OCI-LY7 (cell line): ENCODE data around the gene PTRH2. TPM values are rescaled to one million over a fixed set of nuclear protein-coding genes. Genes with fewer than 3 reads are reported as not detected.
"Not testable (repeated sequence)": the region's sequence is repeated elsewhere in the genome, so short reads cannot be mapped to it uniquely, and the experiment has no call there.

Experiments
- BruUV-seq: library from RNA; stranded (reverse); fragments of 400-500 nt; replicated peaks from 2 replicates; lab custom pipeline; 2021; lab: Mats Ljungman, UMichigan
- CTCF ChIA-PET: fragments of 300-600 bp; sonication (Branson Sonifier 250); formaldehyde crosslinking; loops from one replicate; lab custom pipeline; 2022; ENCODE audit warnings: antibody characterized with exemption; ENCODE audit not compliant: unreplicated experiment; lab: Charles Lee
- POLR2A ChIA-PET: fragments of 300-600 bp; sonication (Branson Sonifier 250); formaldehyde crosslinking; loops from one replicate; lab custom pipeline; 2022; ENCODE audit warnings: antibody characterized with exemption; lab: Charles Lee
- DNase-seq: peaks from one replicate; pipeline ENCODE4 v3.0.0-alpha.2; 2015; ENCODE audit warnings: low spot score
- H2AFZ ChIP-seq: fragments of 200-600 bp; sonication (generic), shearing (Covaris generic); 2 replicates; pipeline ENCODE4 v1.6.1; 2014; ENCODE audit warnings: mild to moderate bottlenecking, antibody characterized with exemption, low read length, moderate library complexity
- H3K27ac ChIP-seq: fragments of 200-600 bp; sonication (generic); 2 replicates; pipeline ENCODE4 v1.5.1; 2014; ENCODE audit warnings: mixed run types, low read depth, mild to moderate bottlenecking, moderate library complexity, low read length, inconsistent platforms; ENCODE audit not compliant: poor library complexity, severe bottlenecking
- H3K36me3 ChIP-seq: fragments of 200-600 bp; sonication (generic); 2 replicates; pipeline ENCODE4 v1.6.1; 2014; ENCODE audit warnings: mild to moderate bottlenecking, antibody characterized with exemption, low read length, moderate library complexity, mixed read lengths; ENCODE audit not compliant: insufficient read depth
- H3K4me1 ChIP-seq: fragments of 200-600 bp; sonication (generic); 2 replicates; pipeline ENCODE4 v1.5.1; 2014; ENCODE audit warnings: mild to moderate bottlenecking, low read length; ENCODE audit not compliant: insufficient read depth, poor library complexity, severe bottlenecking
- H3K4me2 ChIP-seq: fragments of 200-600 bp; sonication (generic); 2 replicates; pipeline ENCODE4 v1.6.1; 2014; ENCODE audit warnings: mild to moderate bottlenecking, low read length
- H3K4me3 ChIP-seq: fragments of 200-600 bp; sonication (generic); 2 replicates; pipeline ENCODE4 v1.5.1; 2014; ENCODE audit warnings: mild to moderate bottlenecking, low read depth, low read length; ENCODE audit not compliant: poor library complexity, severe bottlenecking
- H3K79me2 ChIP-seq: fragments of 200-600 bp; sonication (generic); 2 replicates; pipeline ENCODE4 v1.6.1; 2016; ENCODE audit warnings: low read depth, mild to moderate bottlenecking, low read length, moderate library complexity, mixed read lengths; ENCODE audit not compliant: insufficient read depth
- H3K9me2 ChIP-seq: fragments of 200-600 bp; sonication (generic); 2 replicates; pipeline ENCODE4 v1.6.1; 2016; ENCODE audit warnings: mild to moderate bottlenecking, low read length, mixed read lengths; ENCODE audit not compliant: insufficient read depth
- H3K9me3 ChIP-seq: fragments of 200-600 bp; sonication (generic); 2 replicates; pipeline ENCODE4 v1.6.1; 2014; ENCODE audit warnings: mild to moderate bottlenecking, mixed run types, low read length, mixed read lengths
- H4K20me1 ChIP-seq: fragments of 200-600 bp; sonication (generic); 2 replicates; pipeline ENCODE4 v1.6.1; 2014; ENCODE audit warnings: mild to moderate bottlenecking, antibody characterized with exemption, low read length, moderate library complexity, mixed read lengths; ENCODE audit not compliant: insufficient read depth
- CTCF ChIP-seq: fragments of 200-600 bp; sonication (generic); conservative IDR thresholded peaks from 2 replicates; pipeline ENCODE4 v1.5.1; 2014; ENCODE audit warnings: mild to moderate bottlenecking, antibody characterized with exemption, low read length, moderate library complexity, mixed read lengths
- EZH2phosphoT487 ChIP-seq: fragments of 200-600 bp; sonication (generic); IDR thresholded peaks from 2 replicates; pipeline ENCODE4 v1.6.1; 2018; ENCODE audit warnings: low read depth, borderline replicate concordance, mild to moderate bottlenecking, mixed run types, antibody characterized with exemption, low read length, moderate library complexity, mixed read lengths
- intact Hi-C: fragments of 100-400 bp; cut with micrococcal nuclease; formaldehyde crosslinking; loops from one replicate; pipeline ENCODE4 v1.10.0; 2022; ENCODE audit not compliant: unreplicated experiment
- total RNA-seq, 2 experiments: library from RNA; depleted of rRNA in 1 of 2; stranded (reverse); fragments of >200 nt in 1 of 2; shearing (Covaris generic) in 1 of 2; gene quantifications; 2 replicates each; pipeline ENCODE4 v1.2.3, GENCODE V29; 2014 to 2022

Gene PTRH2
- total RNA-seq, 2 experiments from 2014 or later = 27.0 to 34.5 TPM

DNA sequence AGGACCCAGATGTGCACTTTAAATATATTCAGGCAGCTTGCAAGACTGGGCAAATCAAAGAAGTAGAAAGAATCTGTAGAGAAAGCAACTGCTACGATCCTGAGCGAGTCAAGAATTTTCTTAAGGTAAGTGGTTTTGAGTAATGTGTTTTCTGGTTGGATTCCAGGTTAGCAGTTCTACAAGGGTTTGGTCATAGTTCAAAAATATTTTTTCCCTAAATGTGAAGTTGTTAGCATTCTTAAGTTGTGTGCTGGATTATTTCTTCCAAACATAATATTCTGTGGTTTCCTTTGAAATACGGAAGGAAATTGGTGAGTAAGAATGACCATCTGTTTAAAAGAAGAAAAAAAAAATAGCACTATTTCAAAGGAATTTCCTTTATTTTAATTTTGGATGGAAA is 38.4 kb downstream of the PTRH2 start:
- intact Hi-C loops = no loop called here
- TF ChIP-seq EZH2phosphoT487 (no peak), CTCF (no peak)
- Histone ChIP-seq H2AFZ (no peak overlapping the region), H4K20me1 (0 out of 2 replicates have a peak, but pooled peaks cover 9% of the 10 kb centered on the region), H3K79me2 (peaks cover 2% of the 10 kb centered on the region; the same call in 1 of the 2 replicates), H3K4me1 (no peaks in the 10 kb centered on the region), H3K9me2 (no peaks in the 10 kb centered on the region), H3K9me3 (no peaks in the 10 kb centered on the region), H3K4me3 (no peak overlapping the region), H3K36me3 (peaks cover 96% of the 10 kb centered on the region), H3K4me2 (no peak overlapping the region), H3K27ac (no peak overlapping the region)
- ChIA-PET POLR2A (interaction anchor here (1.5 to 2.9 kb wide), 2 partner anchors 8 to 39 kb away, joined by 3 to 9 read pairs; partner anchors contain the start of gene VMP1), CTCF (no interaction called here)
- DNase-seq = no peak
- no TSS peak for BruUV-seq

DNA sequence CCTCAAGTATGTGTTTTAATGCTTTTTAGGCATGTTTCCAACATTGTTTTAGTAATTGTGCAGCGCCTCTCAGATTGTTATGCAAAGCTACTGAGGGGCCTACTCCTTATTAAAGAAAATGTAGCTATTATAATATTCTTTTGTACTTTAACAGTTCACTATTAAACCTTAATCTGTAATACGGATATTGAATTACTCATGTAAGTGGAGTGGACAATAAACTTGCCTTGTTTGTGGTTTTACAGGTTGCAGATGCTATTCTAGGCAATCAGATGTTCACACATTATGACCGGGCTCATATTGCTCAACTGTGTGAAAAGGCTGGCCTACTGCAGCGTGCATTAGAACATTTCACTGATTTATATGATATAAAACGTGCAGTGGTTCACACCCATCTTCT is 41.0 kb downstream of the PTRH2 start:
- intact Hi-C loops = loop anchor here (2.0 kb wide), 1 partner anchor 15 kb away; no protein-coding TSS in a partner anchor
- Histone ChIP-seq H3K79me2 (no peaks in the 10 kb centered on the region; the same call in 1 of the 2 replicates), H3K9me3 (no peaks in the 10 kb centered on the region), H3K4me1 (no peaks in the 10 kb centered on the region), H3K27ac (no peak overlapping the region), H3K9me2 (no peaks in the 10 kb centered on the region), H2AFZ (no peak overlapping the region), H3K4me3 (no peak overlapping the region), H3K4me2 (no peak overlapping the region), H4K20me1 (0 out of 2 replicates have a peak, but pooled peaks cover 5% of the 10 kb centered on the region), H3K36me3 (peaks cover 98% of the 10 kb centered on the region)
- ChIA-PET CTCF (no interaction called here), POLR2A (no interaction called here)
- TF ChIP-seq EZH2phosphoT487 = no peak
- no peak for TF ChIP-seq CTCF
- no peak for DNase-seq
- no TSS peak for BruUV-seq

DNA sequence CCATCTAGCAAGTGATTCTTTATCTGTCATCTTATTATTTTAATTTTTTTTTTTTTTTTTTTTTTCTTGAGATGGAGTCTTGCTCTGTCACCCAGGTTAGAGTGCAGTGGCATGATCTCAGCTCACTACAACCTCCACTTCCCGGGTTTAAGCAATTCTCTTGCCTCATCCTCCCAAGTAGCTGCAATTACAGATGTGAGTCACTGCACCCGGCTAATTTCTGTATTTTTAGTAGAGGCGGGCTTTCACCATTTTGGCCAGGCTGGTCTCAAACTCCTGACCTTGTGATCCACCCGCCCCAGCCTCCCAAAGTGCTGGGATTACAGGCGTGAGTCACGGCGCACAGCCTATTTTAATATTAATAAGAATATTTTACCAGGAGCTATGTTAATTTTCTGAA is 50.6 kb downstream of the PTRH2 start:
- BruUV-seq, H2AFZ ChIP-seq, H4K20me1 ChIP-seq, CTCF ChIA-PET, H3K4me3 ChIP-seq, DNase-seq, H3K4me2 ChIP-seq, H3K27ac ChIP-seq, H3K4me1 ChIP-seq, H3K79me2 ChIP-seq, H3K9me2 ChIP-seq, intact Hi-C loops, H3K9me3 ChIP-seq: not testable (repeated sequence)
- POLR2A ChIA-PET = interaction anchor here (0.6 to 1.5 kb wide), 6 partner anchors 11 to 486 kb away, joined by 3 to 6 read pairs (median 4); no protein-coding TSS in a partner anchor
- peaks cover 96% of the 10 kb centered on the region for H3K36me3 ChIP-seq
